Activated CD4-positive, alpha-beta T cell treated with anti-CD3 and anti-CD28 coated beads for 48 hours (primary cell): ENCODE data around the gene C17orf107.

Experiments used
- DNase-seq: peaks from one replicate; pipeline ENCODE4 v3.0.0-alpha.2; 2020

C17orf107 gene

DNA sequence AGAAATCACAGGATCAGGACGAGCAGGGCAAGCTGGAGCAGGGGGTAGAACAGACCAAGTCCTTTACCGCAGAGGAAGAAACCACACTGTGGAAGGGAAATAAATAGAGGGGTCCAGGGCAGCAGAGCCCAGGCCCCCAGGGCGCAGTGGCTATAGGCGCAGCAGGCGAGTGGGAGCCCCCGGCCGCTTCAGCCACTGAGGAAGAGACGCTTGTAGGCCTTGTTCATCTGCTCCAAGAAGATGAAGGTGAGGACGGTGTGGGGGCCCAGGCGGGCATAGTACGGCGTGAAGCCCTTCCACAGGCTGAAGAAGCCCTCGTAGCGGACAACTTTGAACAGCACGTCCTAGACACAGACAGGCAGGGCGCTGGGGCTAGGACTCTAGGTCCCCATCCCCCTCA is 38.2 kb downstream of the C17orf107 start:
- DNase-seq: no peak

GRCh38 chr17:4938069-4938491 is 38.7 kb downstream of the C17orf107 start:
- no peak for DNase-seq

- no peak for DNase-seq
Measured at GRCh38 chr17:4938688-4939545, 39.6 kb downstream of the C17orf107 start.

DNA sequence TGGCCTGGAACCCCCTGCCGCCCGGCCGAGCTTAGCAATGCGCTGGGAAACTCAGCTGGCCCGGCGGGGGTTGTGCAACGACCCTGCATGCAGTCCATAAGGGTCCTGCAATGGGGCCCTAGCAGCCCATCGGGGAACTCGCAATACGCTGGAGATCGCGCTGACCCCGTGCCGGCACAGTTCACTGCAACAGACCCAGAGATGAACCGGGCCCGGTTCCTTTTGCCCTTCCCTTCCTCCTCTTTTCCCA is 40.1 kb downstream of the C17orf107 start:
- no peak for DNase-seq

GRCh38 chr17:4939796-4940554 is 40.6 kb downstream of the C17orf107 start, which contains the start of the genes RNF167 and SLC25A11:
TSS of gene RNF167 (plus strand) at chr17:4940268. CDS start at chr17:4940910, 642 bp downstream.
TSS of gene SLC25A11 (minus strand) at chr17:4940046. CDS start at chr17:4939910, 136 bp downstream.
- peak; percentile 97 for DNase-seq

- peak; percentile 64 for DNase-seq
Measured at GRCh38 chr17:4940555-4941318, 41.4 kb downstream of the C17orf107 start.

GRCh38 chr17:4941319-4941610 is 41.9 kb downstream of the C17orf107 start:
- no peak for DNase-seq

DNA sequence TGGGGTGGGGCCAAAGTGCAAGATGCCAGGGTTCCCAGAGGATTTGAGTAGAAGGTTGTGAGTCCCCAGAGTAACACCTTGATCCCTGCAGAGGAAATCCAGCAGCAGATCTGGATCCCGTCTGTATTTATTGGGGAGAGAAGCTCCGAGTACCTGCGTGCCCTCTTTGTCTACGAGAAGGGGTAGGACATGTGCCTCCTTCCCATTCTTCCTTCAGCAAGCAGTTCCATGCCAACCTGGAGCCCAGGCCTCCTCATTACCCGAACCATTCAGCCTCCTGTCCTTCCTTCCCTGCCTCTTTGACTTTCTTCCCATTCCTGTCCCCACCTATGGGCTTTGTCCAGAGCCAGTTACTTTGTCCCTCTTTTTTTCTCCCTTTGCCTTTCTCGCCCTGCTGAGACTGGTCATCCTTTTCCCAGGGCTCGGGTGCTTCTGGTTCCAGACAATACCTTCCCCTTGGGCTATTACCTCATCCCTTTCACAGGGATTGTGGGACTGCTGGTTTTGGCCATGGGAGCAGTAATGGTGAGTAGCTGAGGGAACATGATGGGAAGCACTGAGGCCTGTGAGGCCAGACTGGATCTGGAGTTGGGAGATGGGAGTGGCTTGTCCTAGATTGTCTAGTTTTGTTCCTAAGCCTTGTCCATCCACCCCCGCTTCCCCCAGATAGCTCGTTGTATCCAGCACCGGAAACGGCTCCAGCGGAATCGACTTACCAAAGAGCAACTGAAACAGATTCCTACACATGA is 43.6 kb downstream of the C17orf107 start:
- DNase-seq: no peak

- DNase-seq: peak; percentile 72
Measured at GRCh38 chr17:4944163-4944553, 44.8 kb downstream of the C17orf107 start.

DNA sequence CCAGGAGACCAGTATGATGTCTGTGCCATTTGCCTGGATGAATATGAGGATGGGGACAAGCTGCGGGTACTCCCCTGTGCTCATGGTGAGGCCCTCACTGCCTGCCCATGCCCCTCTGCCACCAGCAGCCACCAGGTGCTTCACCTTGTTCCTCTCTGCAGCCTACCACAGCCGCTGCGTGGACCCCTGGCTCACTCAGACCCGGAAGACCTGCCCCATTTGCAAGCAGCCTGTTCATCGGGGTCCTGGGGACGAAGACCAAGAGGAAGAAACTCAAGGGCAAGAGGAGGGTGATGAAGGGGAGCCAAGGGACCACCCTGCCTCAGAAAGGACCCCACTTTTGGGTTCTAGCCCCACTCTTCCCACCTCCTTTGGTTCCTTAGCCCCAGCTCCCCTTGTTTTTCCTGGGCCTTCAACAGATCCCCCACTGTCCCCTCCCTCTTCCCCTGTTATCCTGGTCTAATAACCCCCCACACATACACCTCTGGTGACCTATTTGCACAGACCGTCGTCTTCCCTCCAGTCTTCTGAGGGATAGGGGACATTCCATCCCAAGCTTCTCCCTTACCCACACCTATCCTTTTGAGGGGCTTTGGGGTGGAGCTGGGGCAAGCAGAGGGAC is 45.3 kb downstream of the C17orf107 start:
- peak; percentile 59 for DNase-seq

GRCh38 chr17:4945176-4945943 is 46.0 kb downstream of the C17orf107 start:
- peak; percentile 91 for DNase-seq

- no peak for DNase-seq
Measured at GRCh38 chr17:4945944-4946280, 46.6 kb downstream of the C17orf107 start.

GRCh38 chr17:4946312-4946976 is 47.1 kb downstream of the C17orf107 start:
- DNase-seq: no peak

DNA sequence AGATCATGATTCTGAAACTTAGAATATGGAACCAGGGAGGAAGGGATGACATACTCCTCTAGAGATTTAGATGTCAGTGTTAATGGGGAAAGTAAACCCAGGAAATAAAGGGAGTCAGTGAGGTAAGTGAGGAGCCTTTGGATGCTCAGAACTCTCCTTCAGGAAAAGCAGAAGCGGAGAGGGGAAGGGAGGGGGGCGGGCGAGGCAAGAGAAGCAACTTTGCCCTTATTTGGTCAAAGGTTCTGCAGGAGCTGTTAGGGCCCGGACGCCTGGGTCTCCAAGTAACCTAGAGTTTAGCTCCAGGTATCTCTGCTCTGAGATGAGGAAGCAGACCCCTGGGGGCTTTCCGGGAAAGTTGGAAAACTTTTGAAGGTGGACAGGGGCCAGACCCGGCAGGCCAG is 47.7 kb downstream of the C17orf107 start:
- DNase-seq: no peak

DNA sequence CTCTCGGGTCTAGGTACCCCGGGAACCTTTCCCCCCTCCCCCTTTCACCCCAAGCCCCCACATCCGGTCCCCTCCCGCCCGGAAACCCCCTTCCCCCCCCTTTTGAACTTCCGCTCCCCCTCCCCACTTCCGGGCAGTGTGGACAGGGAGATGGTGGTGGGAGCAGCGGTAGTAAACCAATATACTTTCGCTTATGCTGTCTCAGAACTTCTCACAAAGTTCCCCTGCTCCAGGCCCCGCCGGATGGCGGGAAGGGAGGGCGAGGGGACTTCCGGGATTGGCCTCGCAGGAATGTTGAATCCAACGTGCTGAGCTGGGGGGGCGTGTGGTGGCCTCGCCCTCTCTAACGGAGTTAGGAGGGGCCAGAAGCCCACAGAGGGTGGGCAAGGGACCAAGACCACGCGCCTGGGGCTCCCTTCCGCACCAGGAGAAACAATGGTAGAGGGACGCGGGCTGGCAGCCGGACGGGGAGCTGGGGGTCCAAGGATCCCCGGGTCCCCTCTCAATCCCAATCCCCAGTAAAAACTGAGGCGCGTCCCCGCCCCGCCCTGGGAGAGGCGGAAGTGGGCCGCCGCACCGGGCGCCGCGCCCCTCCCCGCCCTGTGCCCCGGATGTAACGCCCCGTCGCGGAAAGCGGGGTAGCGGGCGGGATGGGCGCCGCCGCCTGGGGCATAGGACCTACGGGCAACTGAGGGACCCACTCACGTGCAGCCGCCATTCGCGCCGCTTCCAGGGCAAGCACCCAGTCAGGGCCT is 48.3 kb downstream of the C17orf107 start:
- peak; percentile 79 for DNase-seq

GRCh38 chr17:4948166-4948930 is 49.0 kb downstream of the C17orf107 start, which contains the start of gene PFN1:
TSS of gene PFN1 (minus strand) at chr17:4948530. CDS start at chr17:4948394, 136 bp downstream.
- peak; percentile 95 for DNase-seq

- peak; percentile 85 for DNase-seq
Measured at GRCh38 chr17:4948931-4949320, 49.6 kb downstream of the C17orf107 start.

GRCh38 chr17:4949321-4950074 is 50.2 kb downstream of the C17orf107 start:
- DNase-seq: peak; percentile 82
